NCI-H1048 (cell line): ENCODE measurements around the gene LRFN2.

ENCODE experiments used
- DNase-seq: peaks from one replicate; lab custom pipeline; 2025; lab: John Stamatoyannopoulos, UW

LRFN2 gene

DNA sequence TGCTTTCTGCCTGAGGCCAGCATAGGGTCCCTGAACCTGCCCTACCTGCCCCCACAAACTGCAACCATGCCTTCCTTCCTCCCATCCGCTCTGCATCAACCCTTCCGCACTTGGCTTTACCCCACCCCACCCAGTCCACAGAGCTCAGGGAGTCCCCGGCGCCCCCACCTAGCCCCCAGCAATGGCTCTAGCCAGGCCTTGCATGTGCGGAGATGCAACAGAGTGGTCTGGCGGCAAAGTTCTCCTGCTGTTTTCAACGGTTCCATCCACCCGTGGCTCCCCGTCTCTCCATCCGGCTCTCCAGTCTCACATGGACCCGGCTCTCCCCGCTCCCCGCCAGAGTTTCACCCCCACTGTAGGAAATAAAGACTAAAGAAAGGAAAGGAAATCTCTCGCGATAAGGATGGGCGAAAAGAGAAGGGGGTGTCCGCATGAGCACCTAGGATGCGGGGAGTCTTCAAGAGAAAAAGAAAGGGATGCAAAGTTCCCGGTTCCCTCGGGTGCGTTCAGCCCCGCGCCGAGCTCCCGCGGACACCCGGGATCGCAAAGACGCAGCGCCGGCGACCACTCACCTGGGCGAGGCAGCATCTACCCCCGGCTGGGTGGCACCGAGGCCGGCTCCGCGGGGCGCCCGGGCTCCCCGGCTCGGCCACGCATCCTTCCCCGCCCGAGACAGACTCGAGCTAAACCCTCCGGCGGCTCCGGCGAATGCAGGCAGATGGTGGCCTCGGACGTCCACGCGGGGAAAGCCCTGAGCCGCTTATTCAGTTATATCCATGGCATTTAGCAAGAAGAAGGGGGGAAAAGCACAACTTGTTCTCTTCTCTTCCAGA is 579 bp downstream of the LRFN2 start:
- no peak for DNase-seq

DNA sequence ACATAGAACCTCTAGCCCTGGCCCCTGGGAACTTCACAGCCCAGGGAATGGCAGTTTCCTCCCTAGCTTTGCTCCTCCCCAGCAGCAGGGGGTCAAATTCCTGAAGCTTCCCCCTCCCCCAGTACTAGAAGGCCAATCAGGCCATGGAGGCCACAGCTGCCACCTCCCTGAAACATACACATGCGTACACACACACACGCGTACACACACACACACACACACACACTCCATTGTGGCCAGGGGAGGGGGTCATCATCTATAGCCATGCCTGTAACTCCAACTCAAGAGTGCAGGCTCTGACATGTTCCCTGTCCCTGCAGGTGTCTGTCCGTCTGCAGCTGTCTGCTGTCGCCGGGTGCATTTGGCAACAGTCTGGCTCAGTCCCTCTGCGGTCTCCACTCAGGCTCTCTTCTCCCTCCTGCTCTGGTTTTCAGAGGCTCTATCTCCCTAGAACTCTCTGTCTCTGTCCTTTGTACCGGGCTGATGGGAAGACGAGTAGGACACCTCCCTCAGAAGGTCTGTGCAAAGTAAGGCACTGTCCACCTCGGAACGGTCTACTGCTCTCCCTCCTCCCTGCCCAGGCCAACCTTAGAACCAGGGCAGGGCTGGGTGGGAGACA is 1.4 kb downstream of the LRFN2 start:
- DNase-seq: no peak

DNA sequence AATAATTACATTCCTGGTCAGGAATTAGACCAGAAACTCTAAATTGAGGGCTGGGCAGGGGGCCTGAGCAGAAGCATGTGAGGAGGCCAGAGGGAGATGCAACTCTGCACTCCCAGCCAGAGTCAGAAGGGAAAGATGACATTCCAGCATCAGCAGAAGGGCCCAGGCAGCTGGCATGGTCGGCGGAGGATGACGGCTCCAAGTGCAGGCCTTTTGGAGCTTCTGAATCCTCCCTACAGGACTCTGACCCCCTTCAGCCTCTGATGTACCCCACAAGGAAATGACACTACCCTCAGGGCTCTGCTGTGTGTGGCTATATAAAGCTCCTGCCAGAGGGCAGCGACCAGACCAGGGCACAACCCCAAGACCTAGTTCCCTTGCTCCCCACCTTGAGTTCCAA is 1.9 kb downstream of the LRFN2 start:
- DNase-seq: no peak

DNA sequence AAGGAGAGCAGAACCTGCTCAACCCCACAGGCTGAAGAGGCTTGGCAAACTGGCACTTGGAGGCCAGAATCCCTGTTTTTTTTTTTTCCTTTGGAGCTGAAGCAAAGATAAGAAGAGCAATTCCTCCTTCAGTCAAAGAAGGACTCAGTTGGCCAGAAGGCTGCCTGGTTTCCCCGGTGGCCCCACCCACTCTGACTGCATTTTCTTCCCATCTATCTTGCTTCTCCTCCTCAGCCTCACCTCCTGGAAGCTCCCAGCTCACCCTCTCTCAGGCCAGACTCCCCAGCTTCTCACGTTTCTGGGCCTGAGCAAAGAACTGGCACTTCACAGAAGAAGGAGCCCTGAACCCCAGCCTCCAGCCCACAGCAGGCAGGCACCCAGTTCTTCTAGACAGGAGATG is 2.4 kb downstream of the LRFN2 start:
- DNase-seq: no peak

DNA sequence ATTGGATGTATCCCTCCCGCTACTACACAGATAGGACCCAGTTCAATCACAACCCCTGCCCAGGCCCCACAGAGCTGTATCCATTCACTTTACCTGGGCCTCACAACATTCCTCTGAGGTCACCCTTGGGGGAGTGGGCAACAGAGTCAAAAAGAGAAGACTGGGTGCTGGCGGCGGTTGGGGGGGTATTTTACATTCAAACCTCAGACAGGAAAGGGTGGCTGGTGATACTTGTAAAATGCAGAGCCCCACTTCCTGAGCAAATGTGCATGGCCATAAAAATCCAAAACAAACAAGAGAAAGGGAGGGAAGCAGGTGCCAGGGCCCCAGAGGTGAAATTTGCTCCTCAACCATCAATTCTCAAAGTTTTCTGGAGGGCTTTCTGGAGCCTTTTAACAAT is 3.5 kb downstream of the LRFN2 start:
- DNase-seq: no peak

DNA sequence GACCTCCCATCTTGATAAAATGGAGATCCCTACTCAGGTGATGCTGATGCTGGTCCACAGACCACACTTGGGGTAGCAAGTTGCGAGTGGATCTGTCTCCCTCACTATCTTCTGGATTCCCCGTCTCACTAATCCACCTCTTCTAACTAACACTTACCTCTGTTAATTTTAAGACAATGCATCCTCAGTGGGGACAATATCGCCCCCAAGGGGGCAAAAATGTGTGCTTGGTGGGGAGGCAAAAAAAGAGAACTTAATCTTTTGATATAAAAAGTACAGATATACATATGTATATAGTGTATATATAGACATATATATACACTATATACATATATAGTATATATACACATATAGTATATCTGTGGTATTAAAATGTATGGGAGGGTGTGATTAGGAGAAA is 4.3 kb downstream of the LRFN2 start:
- DNase-seq: no peak

DNA sequence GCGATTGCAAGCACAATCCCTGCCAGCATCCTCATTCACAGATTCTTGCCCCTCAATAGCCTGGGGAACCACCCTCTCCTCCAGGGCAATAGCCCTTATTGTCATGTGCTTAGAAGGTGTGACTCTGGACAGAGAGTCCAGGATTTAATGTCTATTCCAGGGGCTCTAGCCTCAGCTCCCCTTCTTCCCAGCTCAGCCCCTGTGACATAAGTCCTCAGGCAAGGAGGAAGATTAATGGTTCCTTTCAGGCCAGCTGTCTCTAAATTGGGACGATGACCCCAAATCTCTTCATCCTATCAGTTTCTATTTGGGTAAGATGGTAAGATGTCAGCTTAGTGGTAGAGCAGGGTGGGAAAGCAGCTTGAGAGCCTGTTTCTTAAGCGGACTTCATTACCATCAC is 8.1 kb downstream of the LRFN2 start:
- no peak for DNase-seq

DNA sequence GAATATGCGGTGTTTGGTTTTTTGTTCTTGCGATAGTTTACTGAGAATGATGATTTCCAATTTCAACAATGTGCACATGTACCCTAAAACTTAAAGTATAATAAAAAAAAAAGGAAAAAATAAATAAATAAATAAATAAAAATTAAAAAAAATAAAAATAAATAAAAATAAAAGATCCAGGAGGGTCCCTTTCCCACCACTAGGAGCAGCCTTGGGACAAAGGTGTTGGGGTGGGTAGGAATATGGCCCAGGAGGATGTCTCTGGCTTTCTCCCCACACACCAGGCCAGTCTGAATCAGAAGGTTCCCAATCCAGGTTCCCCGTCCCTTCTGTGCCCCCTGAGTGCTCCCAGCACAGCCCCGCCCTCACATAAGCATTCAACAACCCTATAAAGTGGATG is 9.5 kb downstream of the LRFN2 start:
- DNase-seq: no peak

DNA sequence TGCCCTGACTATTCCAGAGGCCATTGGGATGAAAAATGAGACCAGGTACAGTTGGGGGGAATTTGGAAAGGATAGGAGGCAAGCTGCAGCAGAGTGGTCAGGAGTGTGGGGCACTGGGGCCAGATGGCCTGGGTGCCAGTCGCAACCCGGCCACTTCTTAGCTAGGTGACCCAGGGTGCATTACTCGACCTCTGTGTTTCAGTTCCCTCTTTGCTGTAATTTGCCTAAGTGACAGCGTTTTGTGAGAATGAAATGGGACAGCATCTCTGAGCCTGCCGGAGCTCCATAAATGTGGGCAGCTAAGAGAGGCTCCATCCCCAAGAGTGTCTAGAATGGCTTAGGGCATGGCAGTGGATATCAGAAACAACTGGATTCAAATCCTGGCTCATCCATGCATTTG is 13.9 kb downstream of the LRFN2 start:
- no peak for DNase-seq

DNA sequence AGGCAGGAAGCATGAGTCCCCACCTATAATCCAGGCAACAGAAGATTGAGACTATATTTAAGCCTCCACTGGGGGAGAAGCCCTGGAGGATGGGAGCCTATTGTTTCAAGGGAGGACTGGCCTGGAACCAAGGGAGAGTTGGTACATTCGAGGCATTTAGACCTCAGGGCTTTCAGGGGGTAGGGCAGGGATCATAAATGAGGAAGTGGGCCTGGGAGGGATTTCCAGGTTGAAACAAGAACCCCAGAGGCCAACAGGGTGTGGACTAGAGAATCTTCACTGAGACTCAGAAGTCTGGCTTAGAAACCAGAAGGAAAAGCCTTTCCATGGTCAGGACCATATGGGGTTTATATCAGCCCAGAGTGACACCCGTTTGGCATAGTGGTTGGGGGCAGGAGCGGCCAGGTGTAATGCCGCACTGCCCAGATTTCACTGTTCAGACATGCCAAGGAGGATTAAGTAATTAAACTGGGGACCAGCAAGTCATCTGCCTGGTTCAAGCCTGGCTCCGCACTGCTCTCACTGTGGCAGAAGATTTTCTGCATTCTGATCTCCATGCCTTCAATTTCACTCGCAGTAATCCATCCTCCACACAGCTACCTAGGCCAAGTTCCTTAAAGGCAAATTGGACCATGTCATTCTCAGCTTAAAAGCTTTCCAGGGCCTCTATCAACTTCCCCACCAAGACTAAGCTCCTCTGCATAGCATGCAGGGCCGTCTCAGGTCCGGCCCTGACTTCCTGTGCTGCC is 17.8 kb downstream of the LRFN2 start:
- DNase-seq: no peak

DNA sequence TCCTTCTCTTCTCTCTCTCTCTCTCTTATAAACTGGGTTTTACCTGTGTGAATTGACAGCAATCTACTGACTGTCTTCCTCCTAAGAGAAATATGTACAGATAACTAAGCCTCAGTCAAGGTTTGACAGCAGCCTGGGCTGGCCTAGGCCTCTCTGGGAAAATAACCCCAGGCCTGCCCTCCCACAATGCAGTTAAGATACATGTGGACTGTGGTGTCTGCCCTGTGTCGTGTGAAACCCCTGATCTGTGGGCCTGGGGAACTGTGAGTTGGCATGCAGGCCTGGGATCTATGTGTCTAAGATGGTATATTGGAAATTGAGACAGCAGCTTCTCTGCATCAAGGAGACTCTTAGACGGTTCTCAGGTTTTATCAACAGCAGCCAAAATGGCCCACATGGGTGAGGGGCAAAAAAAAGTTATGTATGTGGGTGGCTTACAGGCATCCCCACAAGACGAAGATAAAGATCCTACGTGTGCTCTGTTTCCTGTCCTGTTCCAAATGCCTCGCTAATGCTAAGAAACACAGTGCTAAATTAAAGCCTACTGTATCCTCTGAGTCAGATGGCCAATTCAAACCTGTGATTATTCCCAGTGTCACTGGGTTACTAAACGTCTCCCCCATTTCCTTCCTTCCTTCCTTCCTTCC is 19.0 kb downstream of the LRFN2 start:
- no peak for DNase-seq

DNA sequence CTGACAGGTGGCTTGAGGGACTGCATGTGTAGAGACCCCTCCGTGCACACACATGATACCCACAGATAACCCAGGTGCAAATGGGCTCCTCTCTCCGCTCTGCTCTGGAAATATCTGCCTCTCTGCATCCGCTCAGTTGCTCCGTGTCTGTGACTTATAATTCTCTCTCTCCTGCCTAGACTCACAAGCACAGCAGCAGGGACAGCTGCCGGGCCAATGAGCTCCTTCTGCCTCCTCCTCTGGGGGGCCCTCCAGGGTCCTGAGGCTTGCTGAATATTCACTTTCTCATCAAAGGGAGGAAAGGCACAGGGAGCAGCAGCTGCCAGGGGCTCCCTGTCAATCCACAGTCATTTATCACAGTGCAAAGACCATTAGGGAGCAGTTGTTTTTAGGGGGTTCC is 24.1 kb downstream of the LRFN2 start:
- no peak for DNase-seq

DNA sequence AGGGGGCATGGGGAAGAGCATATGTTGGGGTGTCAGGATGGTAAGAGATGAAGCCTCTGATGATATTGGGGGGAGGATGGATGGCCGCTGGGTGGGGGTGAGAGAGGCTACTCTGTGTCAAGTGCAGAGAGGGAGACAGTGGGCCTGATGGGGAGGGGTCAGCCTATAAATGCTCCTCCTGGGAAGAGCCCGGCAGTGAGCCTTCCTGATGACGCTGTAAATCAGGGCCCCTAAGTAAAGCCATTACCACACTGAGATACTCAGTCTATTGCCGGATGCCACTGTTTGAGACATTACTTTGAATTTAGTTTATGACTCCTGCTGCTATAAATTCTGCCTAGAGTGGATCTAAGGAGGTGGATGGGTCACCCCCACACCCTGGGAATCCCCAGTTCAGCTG is 28.1 kb downstream of the LRFN2 start:
- DNase-seq: no peak

DNA sequence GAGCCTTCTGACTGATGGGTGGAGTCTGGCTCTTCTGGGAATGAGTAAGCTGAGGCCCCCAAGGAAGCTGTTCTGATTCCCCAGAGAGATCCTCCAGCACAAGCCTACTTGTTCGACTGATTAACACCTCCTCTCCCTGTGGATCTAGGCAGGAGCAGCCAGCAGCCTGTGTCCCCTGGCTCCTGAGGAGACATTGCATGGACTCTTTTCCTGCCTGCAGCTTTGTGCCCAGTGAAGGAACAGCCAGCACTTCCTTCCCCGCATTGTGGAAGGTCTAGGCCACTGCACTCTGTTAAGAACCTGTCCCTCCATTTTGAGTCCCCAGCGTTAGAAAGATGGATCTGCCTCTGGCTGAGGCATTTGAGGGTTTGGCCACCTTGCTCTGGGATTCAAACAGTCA is 29.1 kb downstream of the LRFN2 start:
- DNase-seq: no peak

DNA sequence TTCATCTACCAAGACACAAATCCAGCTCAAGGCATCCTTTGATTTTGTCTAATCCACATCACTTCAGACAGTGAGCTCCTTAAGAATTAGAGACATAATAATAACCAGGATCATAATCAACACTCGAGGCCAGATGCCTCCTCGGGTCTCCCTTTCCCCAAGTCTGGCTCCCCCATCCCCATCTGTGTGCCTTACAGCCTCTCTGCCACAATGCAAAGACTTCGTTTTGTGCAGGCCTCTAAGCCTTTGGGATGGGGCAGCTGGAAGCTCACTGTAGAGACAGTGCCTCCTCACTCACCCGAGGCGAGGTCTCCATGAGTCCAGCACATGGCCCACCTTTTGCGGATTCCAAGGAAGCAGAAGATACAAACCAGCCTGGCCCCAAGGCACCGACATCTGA is 30.3 kb downstream of the LRFN2 start:
- no peak for DNase-seq

DNA sequence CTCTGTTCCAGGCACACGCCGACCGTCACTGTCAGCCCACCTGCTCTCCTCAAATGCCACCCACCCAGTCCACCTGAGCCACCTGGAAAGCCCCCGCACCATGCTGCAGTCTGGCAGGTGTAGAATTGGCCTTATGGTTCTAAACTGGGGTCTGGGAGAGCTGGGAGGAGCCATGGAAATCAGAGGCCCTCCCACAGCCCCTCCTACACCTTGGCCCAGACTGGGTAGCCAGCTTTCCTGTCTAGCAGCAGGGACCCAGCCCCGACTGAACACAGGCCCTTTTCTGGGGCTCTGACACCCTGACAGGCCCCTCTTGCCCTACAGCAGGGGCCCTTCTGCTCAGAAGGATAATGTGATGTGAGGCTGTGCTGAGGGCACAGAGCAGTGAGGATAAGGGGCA is 31.1 kb downstream of the LRFN2 start:
- DNase-seq: no peak

DNA sequence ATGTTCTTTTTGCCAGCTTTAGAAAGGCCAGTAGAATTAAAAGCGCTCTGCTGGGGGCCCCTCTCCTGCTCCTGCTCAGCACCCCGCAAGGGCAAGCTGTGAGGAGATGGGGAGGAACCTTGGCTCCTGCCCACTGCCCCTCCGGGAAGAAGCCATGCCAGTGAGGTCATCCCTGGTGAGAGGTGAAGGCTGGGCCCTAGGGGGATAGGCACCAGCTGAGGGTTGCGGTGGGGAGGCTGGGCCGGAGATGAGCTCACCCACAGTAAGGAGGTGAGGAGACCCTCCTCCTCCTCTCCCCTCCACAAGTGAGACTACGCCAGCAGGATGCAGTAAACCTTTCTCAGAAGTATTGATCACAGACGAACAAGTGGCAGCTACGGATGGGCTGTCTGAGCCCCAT is 32.1 kb downstream of the LRFN2 start:
- DNase-seq: no peak

DNA sequence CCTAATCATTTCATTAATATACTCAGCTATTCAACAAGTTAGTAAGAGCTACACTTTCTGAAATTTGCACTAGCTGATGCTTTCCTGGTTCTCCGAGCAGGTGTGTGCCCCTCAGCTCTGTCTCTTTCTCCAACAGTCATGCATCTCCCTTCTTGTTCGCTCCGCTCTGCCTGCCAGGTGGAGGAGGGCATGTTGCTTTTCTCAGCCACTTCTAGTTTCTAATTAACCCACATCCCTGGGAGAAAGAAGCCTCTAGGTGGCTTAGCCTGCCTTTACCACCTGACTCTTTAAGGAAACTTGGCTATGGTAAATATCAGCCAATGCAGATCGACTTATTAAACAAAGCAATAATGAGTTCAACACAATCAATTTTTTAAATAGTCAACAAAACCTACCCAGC is 34.2 kb downstream of the LRFN2 start:
- no peak for DNase-seq

DNA sequence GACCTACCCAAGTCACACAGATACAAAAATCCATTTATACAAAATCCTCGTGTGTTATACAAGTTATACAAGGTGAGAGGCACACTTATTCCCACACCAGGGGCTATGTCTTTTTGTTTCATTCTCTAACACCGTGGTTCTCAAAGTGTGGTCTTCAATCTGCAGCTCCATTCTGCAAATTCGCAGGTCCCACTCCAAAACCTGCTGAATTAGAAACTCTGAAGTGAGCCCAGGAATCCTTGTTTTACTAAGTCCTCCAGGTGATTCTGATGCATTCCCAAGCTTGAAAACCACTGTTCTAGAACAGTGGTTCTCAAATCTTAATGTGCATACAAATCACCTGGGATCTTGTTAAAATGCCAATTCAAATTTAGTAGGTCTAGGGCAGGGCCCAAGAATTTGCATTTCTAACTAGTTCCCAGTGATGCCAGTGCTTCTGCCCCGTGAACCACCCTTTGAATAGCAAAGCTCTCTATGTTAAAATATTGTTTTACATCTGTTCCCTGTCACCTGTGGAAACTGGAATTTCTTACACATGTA is 35.1 kb downstream of the LRFN2 start:
- DNase-seq: peak; percentile 13

DNA sequence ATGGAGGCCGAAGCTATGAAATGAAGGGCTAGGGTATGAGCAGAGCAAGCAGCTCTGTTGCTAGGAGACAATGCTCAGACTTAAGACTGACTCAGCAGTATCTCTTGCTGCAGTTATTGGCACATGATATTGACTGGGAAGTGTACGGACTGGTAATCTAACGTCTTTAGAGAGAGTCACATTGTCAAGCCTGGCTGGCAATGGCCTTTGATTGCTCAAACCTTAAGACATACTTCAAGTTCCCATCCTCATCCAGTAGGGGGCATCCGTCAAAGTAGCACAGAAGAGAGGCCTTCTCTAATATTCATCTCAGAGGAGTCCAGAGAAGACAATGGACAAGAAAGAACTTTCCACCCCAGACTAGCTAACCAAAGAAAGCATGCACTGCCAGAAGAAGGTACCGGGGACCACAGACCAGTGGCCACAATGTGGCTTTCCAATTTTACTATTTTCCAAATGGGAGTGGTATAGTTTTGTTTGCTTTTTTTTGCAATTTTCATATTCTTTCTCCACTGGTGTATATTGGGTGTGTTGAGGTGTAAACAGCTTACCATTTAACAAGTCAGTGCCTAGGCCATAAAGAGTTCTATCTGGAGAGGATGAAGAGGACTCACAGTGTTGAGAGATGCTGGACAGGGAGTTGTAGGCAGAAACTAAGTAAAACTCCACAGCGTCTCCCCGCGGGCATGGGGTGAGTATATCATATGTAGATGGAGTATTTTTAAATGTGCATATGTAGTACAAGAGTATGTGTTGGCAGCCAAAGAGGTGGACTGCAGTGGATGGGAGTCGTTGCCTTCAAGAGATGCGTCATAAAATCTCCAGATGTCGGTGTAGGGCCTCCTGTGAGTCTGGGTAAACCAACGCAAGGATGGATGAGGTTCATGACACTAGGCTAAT is 36.7 kb downstream of the LRFN2 start:
- no peak for DNase-seq

DNA sequence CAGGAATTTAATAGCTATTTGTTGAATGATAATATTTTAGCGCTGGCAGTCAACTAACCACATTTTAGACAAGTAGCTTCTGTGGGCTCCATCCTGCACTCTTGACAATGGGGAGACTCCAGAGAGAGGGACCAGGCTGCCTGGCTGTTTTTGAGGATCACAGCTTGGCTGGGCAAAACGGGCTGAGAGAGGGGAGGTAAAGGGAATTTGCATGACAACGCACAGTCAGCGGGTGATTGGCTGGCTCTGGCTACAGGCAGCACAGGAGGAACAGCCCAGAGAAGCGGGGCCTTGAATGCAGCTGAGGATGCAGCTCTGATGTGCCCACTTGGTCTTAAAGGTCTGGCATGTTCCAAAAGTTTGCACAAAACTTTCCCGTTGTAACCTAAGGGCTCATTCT is 41.2 kb downstream of the LRFN2 start:
- DNase-seq: no peak
